ENCODE measurements around the gene UPB1. TPM values are rescaled to one million over a fixed set of nuclear protein-coding genes. Genes with fewer than 3 reads are reported as not detected.

Gene UPB1
- total RNA-seq, 1 donor from 2014 or later: 0.09 TPM

- DNase-seq (ENCODE audit: low spot score): no peak
- Mint-ChIP-seq H3K4me1 (ENCODE audit: low read depth) (peaks cover 29% of the 10 kb centered on the region), H3K36me3 (ENCODE audit: low read depth) (no peaks in the 10 kb centered on the region), H3K4me3 (ENCODE audit: low read depth) (no peak overlapping the region), H3K27me3 (ENCODE audit: low read depth) (peaks cover 3% of the 10 kb centered on the region), H3K9me3 (no peaks in the 10 kb centered on the region), H3K27ac (no peak overlapping the region)
- intact Hi-C loops (cut with micrococcal nuclease): no loop called here
These were observed 16.9 kb downstream of the UPB1 start for GRCh38 chr22:24512043-24512442.

- H3K9me3 Mint-ChIP-seq: no peaks in the 10 kb centered on the region
- no peak for DNase-seq (ENCODE audit: low spot score)
- H3K27me3 Mint-ChIP-seq (ENCODE audit: low read depth): peaks cover 8% of the 10 kb centered on the region
- H3K36me3 Mint-ChIP-seq (ENCODE audit: low read depth): no peaks in the 10 kb centered on the region
- intact Hi-C loops (cut with micrococcal nuclease): no loop called here
- peaks cover 29% of the 10 kb centered on the region for H3K4me1 Mint-ChIP-seq (ENCODE audit: low read depth)
- H3K27ac Mint-ChIP-seq: no peak overlapping the region
- no peak overlapping the region for H3K4me3 Mint-ChIP-seq (ENCODE audit: low read depth)
These were observed 18.5 kb downstream of the UPB1 start for GRCh38 chr22:24513378-24514240.

GRCh38 chr22:24514241-24515026 is 19.3 kb downstream of the UPB1 start:
- H3K4me1 Mint-ChIP-seq (ENCODE audit: low read depth): peaks cover 27% of the 10 kb centered on the region
- peaks cover 8% of the 10 kb centered on the region for H3K27me3 Mint-ChIP-seq (ENCODE audit: low read depth)
- intact Hi-C loops (cut with micrococcal nuclease): no loop called here
- H3K4me3 Mint-ChIP-seq (ENCODE audit: low read depth): no peak overlapping the region
- DNase-seq (ENCODE audit: low spot score): no peak
- no peak overlapping the region for H3K27ac Mint-ChIP-seq
- H3K36me3 Mint-ChIP-seq (ENCODE audit: low read depth): no peaks in the 10 kb centered on the region
- H3K9me3 Mint-ChIP-seq: no peaks in the 10 kb centered on the region

- peaks cover 27% of the 10 kb centered on the region for H3K4me1 Mint-ChIP-seq (ENCODE audit: low read depth)
- H3K27ac Mint-ChIP-seq: no peak overlapping the region
- intact Hi-C loops (cut with micrococcal nuclease): no loop called here
- no peaks in the 10 kb centered on the region for H3K36me3 Mint-ChIP-seq (ENCODE audit: low read depth)
- no peak for DNase-seq (ENCODE audit: low spot score)
- H3K9me3 Mint-ChIP-seq: no peaks in the 10 kb centered on the region
- no peak overlapping the region for H3K4me3 Mint-ChIP-seq (ENCODE audit: low read depth)
- H3K27me3 Mint-ChIP-seq (ENCODE audit: low read depth): peaks cover 8% of the 10 kb centered on the region
These were observed 19.9 kb downstream of the UPB1 start for GRCh38 chr22:24515027-24515338.

GRCh38 chr22:24516301-24516737 is 21.2 kb downstream of the UPB1 start:
- H3K27me3 Mint-ChIP-seq (ENCODE audit: low read depth): peaks cover 9% of the 10 kb centered on the region
- no peaks in the 10 kb centered on the region for H3K36me3 Mint-ChIP-seq (ENCODE audit: low read depth)
- intact Hi-C loops (cut with micrococcal nuclease): no loop called here
- no peak overlapping the region for H3K27ac Mint-ChIP-seq
- H3K4me3 Mint-ChIP-seq (ENCODE audit: low read depth): no peak overlapping the region
- H3K9me3 Mint-ChIP-seq: no peaks in the 10 kb centered on the region
- peaks cover 16% of the 10 kb centered on the region for H3K4me1 Mint-ChIP-seq (ENCODE audit: low read depth)
- no peak for DNase-seq (ENCODE audit: low spot score)

GRCh38 chr22:24517446-24517845 is 22.3 kb downstream of the UPB1 start:
- H3K9me3 Mint-ChIP-seq: no peaks in the 10 kb centered on the region
- H3K27ac Mint-ChIP-seq: no peak overlapping the region
- peaks cover 9% of the 10 kb centered on the region for H3K27me3 Mint-ChIP-seq (ENCODE audit: low read depth)
- H3K36me3 Mint-ChIP-seq (ENCODE audit: low read depth): no peaks in the 10 kb centered on the region
- peaks cover 13% of the 10 kb centered on the region for H3K4me1 Mint-ChIP-seq (ENCODE audit: low read depth)
- intact Hi-C loops (cut with micrococcal nuclease): no loop called here
- H3K4me3 Mint-ChIP-seq (ENCODE audit: low read depth): no peak overlapping the region
- DNase-seq (ENCODE audit: low spot score): no peak

- Mint-ChIP-seq H3K4me1 (ENCODE audit: low read depth) (peaks cover 13% of the 10 kb centered on the region), H3K27ac (no peak overlapping the region), H3K4me3 (ENCODE audit: low read depth) (no peak overlapping the region)
These were observed 23.1 kb downstream of the UPB1 start for GRCh38 chr22:24518228-24518627.

GRCh38 chr22:24518771-24519485 is 23.8 kb downstream of the UPB1 start:
- H3K9me3 Mint-ChIP-seq: no peaks in the 10 kb centered on the region
- H3K4me3 Mint-ChIP-seq (ENCODE audit: low read depth): no peak overlapping the region

More at GRCh38 chr22:24518228-24518627, 23.1 kb downstream of the UPB1 start:
- intact Hi-C loops (cut with micrococcal nuclease): no loop called here
- no peaks in the 10 kb centered on the region for H3K9me3 Mint-ChIP-seq
- DNase-seq (ENCODE audit: low spot score): no peak
- peaks cover 9% of the 10 kb centered on the region for H3K27me3 Mint-ChIP-seq (ENCODE audit: low read depth)
- H3K36me3 Mint-ChIP-seq (ENCODE audit: low read depth): no peaks in the 10 kb centered on the region

GRCh38 chr22:24519496-24519895 is 24.4 kb downstream of the UPB1 start:
- DNase-seq (ENCODE audit: low spot score): no peak

More at GRCh38 chr22:24518771-24519485, 23.8 kb downstream of the UPB1 start:
- H3K36me3 Mint-ChIP-seq (ENCODE audit: low read depth): no peaks in the 10 kb centered on the region
- H3K27ac Mint-ChIP-seq: no peak overlapping the region
- peaks cover 11% of the 10 kb centered on the region for H3K4me1 Mint-ChIP-seq (ENCODE audit: low read depth)
- intact Hi-C loops (cut with micrococcal nuclease): no loop called here
- DNase-seq (ENCODE audit: low spot score): no peak
- peaks cover 6% of the 10 kb centered on the region for H3K27me3 Mint-ChIP-seq (ENCODE audit: low read depth)

GRCh38 chr22:24521791-24522245 is 26.7 kb downstream of the UPB1 start:
- DNase-seq (ENCODE audit: low spot score): peak; percentile 26
- peaks cover 11% of the 10 kb centered on the region for H3K4me1 Mint-ChIP-seq (ENCODE audit: low read depth)
- no peak overlapping the region for H3K27ac Mint-ChIP-seq
- intact Hi-C loops (cut with micrococcal nuclease): no loop called here
- H3K4me3 Mint-ChIP-seq (ENCODE audit: low read depth): no peak overlapping the region
- no peaks in the 10 kb centered on the region for H3K36me3 Mint-ChIP-seq (ENCODE audit: low read depth)
- no peaks in the 10 kb centered on the region for H3K9me3 Mint-ChIP-seq
- H3K27me3 Mint-ChIP-seq (ENCODE audit: low read depth): peaks cover 6% of the 10 kb centered on the region

More at GRCh38 chr22:24519496-24519895, 24.4 kb downstream of the UPB1 start:
- H3K4me3 Mint-ChIP-seq (ENCODE audit: low read depth): no peak overlapping the region
- no peak overlapping the region for H3K27ac Mint-ChIP-seq
- H3K27me3 Mint-ChIP-seq (ENCODE audit: low read depth): peaks cover 6% of the 10 kb centered on the region
- intact Hi-C loops (cut with micrococcal nuclease): no loop called here
- H3K9me3 Mint-ChIP-seq: no peaks in the 10 kb centered on the region
- H3K4me1 Mint-ChIP-seq (ENCODE audit: low read depth): peaks cover 11% of the 10 kb centered on the region
- H3K36me3 Mint-ChIP-seq (ENCODE audit: low read depth): no peaks in the 10 kb centered on the region

- Mint-ChIP-seq H3K27me3 (ENCODE audit: low read depth) (peaks cover 2% of the 10 kb centered on the region), H3K4me3 (ENCODE audit: low read depth) (no peak overlapping the region), H3K27ac (no peak overlapping the region), H3K4me1 (ENCODE audit: low read depth) (peaks cover 9% of the 10 kb centered on the region), H3K36me3 (ENCODE audit: low read depth) (no peaks in the 10 kb centered on the region), H3K9me3 (no peaks in the 10 kb centered on the region)
- DNase-seq (ENCODE audit: low spot score): no peak
- intact Hi-C loops (cut with micrococcal nuclease): loop anchor here (2.0 kb wide), 1 partner anchor 95 kb away; no protein-coding TSS in a partner anchor
These were observed 28.7 kb downstream of the UPB1 start for GRCh38 chr22:24523873-24524272.

GRCh38 chr22:24525416-24526037 is 30.4 kb downstream of the UPB1 start:
- Mint-ChIP-seq H3K9me3 (no peaks in the 10 kb centered on the region), H3K27ac (no peak overlapping the region), H3K36me3 (ENCODE audit: low read depth) (no peaks in the 10 kb centered on the region), H3K27me3 (ENCODE audit: low read depth) (peaks cover 4% of the 10 kb centered on the region), H3K4me3 (ENCODE audit: low read depth) (no peak overlapping the region), H3K4me1 (ENCODE audit: low read depth) (peaks cover 11% of the 10 kb centered on the region)
- peak; percentile 76 for DNase-seq (ENCODE audit: low spot score)
- intact Hi-C loops (cut with micrococcal nuclease): loop anchor here (1.0 to 2.0 kb wide), 2 partner anchors 97 to 200 kb away; no protein-coding TSS in a partner anchor
